ENCODE data around the gene TBC1D12.
"Not testable (repeated sequence)": the region's sequence is repeated elsewhere in the genome, so short reads cannot be mapped to it uniquely, and the experiment has no call there.

The TBC1D12 gene

GRCh38 chr10:94402204-94402842, at the start of gene TBC1D12:
Gene TBC1D12, plus strand, starts transcription at chr10:94402541. Its CDS starts 73 bp downstream, at chr10:94402614.
- peak; percentile 26 for DNase-seq (ENCODE audit: low read depth)

- DNase-seq (ENCODE audit: low read depth): no peak
Measured at GRCh38 chr10:94353336-94353735, 49.0 kb upstream of the TBC1D12 start.

- DNase-seq (ENCODE audit: low read depth): no peak
Measured at GRCh38 chr10:94355841-94356240, 46.5 kb upstream of the TBC1D12 start.

GRCh38 chr10:94357193-94357592, 45.1 kb upstream of the TBC1D12 start:
- DNase-seq (ENCODE audit: low read depth): no peak

DNA sequence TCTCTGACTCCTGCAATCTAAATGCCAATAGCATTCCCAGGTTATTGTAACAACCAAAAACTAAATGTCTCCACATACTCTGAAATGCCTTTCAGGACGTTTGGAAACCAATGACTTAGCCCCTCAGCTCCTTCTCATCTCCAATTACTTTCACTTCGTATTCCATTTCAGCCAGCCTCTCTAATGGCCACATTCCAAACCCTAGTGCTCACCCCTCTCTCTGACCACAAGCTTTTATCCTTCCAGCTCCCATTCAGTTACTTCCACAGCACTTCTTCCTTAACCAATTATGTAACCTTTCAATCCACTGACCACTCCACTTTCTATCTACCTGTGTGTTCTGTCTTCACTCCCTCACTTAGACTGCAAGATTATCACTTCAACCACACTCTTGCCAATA, 43.9 kb upstream of the TBC1D12 start:
- DNase-seq (ENCODE audit: low read depth): no peak

DNA sequence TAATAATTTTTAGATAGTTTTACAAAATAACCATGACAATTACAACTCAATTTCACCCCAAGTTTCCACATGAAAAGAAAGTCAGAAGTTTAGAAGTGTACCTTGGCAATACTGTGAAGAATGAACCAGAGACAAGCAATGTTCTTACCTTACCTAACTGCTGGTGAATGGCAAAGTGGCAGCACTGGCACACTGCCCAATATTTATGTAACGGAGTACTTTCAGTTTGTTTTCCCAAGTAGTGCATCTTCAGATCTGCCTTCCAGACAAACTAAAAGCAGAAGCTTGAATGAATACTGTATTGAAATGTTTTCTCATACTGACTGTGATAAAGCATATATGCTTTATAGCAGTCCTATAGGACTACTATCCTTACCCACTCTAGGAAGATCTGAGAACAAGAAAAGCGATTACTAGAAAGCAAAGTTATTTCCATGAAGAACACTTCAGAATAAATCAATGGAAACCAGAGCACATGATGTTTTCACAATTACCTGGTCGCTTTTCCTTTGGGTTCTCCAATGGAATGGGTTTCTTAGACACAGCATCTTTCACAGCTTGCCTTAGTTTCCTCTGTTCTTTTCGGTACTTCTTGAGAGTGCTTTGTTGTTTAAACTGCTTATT, 41.1 kb upstream of the TBC1D12 start:
- no peak for DNase-seq (ENCODE audit: low read depth)

DNA sequence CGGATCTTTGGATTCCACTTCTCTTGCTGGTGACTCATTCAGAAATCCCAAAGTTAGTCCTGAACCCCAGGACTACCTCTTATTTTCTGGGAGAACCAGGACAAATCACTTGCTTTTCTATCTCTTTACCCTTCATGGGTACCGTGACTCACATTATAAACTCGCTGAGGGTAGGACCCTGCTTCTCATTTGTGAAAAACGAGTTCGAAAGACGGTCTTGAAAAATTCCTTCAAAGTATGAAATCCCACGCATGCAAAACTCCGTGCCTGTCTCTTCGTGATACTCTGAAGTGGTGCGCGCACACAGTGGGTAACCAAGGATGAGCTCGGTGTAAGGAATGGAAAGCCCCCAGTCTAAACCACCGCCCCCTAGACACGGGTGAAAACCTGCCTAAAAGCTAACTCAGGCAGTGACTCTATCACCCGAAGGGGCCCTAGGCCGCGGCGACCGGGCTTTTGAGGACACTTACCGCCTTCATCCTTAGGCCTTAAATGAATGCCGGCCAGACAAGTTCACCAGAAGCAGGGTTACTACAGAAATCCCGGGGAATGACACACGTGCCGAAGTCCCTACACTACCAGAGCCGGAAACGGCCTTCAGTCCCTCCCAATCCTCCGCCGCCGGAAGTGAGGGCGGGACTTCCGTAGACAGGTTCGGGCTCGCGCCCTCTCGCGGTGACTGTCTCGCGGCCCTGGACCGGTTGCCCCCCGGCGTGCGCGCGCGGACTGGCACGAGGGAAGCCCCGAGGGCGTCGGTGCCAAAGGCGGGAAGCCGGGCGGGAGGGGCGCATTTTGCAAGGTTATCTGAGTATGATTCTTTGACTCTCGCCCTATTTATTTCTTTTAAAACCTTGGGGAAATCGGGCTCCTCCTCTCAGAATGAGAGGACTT, 39.7 kb upstream of the TBC1D12 start, which contains the start of gene NOC3L:
Gene NOC3L (minus strand): TSS at position 580 of the 891 bp plus-strand sequence. CDS start 101 bp downstream, at position 479.
- peak; percentile 97 for DNase-seq (ENCODE audit: low read depth)

DNA sequence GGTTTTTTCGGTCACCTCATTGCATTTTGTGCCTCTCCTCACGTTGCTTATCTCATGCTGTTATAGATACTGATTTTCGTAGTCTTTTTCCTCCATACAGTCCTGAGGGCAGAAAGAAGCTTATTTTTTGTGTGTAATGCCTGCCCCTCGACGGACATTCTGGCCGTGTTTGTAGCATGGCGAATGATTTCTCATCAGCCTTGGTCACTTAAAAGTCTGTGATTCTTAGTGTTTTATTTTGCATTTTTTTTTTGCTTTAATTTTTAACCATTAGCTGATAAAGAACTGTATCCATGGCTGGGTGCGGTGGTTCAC, 39.1 kb upstream of the TBC1D12 start:
- DNase-seq (ENCODE audit: low read depth): no peak

DNA sequence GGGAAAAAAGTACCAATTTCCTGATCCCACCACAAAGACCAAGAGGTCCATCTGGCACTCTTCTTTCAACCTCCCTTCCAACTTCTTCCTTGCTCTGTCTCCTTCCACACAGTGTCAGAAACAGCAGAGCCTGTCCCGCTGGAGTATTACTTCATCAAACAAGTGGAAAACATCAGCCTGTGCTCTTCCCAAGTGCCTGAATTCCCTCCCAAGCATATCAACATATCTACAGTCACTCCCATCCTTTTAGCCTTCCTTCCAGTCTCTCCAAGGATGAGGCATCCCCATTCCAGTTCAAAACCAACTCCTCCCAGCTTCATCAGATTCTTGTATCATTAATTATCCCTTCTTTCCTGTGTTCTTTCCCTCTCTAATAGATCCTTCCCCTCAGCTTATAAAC, 37.9 kb upstream of the TBC1D12 start:
- DNase-seq (ENCODE audit: low read depth): no peak

DNA sequence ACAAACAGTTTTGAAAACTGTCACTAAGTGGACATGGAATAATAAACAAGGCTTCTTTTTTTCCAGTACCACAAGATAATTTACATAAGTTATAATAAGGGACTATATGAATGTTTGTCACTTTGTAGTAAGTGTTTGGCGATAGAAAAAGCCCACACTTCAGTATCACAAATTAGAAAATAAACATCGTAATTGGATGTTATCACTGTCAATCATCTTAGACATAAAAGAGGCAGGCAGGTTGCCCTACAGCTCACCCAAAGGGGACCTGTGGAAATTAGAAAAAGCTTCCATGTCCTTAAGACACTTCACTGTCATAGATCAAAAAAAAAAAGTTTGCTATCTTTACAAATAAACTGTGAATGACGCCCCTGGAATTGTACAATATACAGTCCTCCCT, 36.0 kb upstream of the TBC1D12 start:
- no peak for DNase-seq (ENCODE audit: low read depth)

DNA sequence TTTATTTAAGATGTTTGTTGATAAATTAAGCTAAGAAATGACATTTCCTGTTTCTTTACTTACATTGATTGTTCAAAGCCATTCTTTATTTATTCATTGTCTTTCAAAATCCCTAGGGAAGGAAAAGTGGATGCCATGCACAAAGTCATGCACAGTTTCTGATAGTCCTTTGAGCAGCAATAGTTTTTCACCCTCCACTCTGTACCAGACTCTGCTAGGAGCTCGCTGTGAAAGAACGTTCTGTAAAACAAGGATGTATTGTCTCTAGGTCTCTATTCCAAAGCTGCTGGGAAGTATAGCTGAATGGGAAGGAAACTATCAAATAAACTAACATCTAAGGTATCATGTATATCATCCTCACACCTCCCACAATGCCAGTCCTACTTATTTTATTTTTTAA, 31.8 kb upstream of the TBC1D12 start:
- DNase-seq (ENCODE audit: low read depth): no peak

DNA sequence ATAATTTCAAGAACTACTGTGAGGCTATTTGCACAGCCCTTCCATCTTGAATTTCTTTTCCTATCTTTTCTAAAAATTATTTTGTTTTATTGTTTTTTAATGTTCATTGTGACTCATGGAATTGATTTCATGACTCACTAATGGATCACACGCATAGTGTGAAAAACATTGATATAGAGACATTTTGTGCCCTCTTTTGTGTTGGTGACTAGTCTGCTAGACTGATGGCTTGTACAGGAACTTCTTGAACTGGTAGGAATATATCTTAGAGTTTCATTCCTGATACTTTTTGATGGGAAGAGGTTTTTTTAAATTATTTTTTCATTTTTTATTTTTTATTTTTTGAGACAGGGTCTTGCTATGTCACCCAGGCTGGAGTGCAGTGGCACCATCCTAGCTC, 27.0 kb upstream of the TBC1D12 start:
- DNase-seq (ENCODE audit: low read depth): no peak

GRCh38 chr10:94376865-94377264, 25.5 kb upstream of the TBC1D12 start:
- no peak for DNase-seq (ENCODE audit: low read depth)

DNA sequence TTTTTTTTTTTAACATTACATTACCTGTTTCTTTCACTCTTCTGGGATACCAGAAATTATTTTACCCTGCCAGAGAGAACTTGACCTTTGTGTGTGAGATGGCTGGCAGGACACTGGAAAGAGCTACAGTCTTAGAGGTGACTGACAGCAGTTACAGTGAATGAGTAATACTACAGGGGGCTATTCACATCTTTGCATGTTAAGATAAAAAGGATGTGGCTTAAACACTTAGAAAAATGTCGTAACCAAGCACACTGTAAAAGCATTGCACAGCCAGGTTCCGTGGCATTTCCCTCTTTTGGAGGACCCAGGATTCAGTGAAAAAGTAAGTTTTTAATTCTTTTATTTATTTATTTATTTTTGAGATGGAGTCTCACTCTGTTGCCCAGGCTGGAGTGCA, 18.8 kb upstream of the TBC1D12 start:
- DNase-seq (ENCODE audit: low read depth): no peak

- not testable (repeated sequence) for DNase-seq (ENCODE audit: low read depth)
Measured at GRCh38 chr10:94385733-94386132, 16.6 kb upstream of the TBC1D12 start.

DNA sequence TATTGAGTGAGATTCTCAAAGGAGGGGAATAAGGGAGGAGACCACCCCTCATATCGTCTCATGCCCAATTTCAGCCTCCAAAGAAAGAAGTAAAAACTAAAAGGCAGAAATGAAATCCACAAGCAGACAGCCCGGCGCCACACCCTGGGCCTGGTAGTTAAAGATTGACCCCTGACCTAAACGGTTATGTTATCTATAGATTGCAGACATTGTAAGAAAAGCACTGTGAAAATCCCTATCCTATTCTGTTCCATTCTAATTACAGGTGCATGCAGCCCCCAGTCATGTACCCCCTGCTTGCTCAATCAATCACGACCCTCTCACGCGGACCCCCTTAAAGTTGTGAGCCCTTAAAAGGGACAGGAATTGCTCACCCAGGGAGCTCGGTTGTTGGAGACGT, 10.2 kb upstream of the TBC1D12 start:
- DNase-seq (ENCODE audit: low read depth): not testable (repeated sequence)

GRCh38 chr10:94397549-94398370, 4.6 kb upstream of the TBC1D12 start:
- no peak for DNase-seq (ENCODE audit: low read depth)

GRCh38 chr10:94398762-94399161, 3.6 kb upstream of the TBC1D12 start:
- no peak for DNase-seq (ENCODE audit: low read depth)

- no peak for DNase-seq (ENCODE audit: low read depth)
Measured at GRCh38 chr10:94402843-94403379, 570 bp downstream of the TBC1D12 start.

DNA sequence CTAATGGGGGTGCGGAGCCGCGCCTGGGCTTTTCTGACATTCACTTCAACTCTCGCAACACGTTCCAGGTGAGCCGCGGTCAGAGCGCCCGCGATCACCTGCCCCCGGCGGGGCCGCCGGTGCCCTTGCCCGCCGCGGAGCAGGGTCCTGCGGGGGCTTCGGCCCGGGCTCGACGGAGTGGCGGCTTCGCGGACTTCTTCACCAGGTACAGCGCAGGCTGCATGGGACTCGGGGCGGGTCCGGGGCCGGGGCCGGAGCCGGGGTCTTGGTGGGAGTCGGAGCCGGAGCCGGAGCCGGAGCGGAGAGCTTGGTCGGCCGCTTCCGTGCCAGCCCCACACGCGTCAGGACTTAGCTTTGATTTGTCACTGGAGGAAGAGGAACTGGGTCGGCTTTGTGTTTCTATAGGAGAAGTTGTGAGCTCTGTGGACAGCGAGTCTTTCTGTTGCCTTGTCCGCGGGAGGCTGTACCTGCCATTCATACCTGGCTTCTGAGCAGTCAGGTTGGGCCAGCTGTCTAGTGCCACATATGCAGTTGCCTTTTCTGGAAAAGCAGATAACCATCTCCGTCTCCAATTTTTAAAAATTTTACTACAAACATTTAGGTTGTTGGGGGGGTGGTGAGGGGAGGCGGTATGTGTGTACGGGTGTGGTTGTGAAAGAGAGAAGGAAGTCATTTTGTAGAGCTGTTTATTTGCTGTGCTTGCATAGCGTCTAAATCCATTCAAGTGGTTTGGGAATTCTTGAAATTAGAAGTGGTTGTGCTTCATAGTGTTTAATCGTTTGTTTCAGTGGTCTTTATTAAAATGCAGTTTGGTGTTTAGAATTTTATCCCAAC, 1.3 kb downstream of the TBC1D12 start:
- no peak for DNase-seq (ENCODE audit: low read depth)

DNA sequence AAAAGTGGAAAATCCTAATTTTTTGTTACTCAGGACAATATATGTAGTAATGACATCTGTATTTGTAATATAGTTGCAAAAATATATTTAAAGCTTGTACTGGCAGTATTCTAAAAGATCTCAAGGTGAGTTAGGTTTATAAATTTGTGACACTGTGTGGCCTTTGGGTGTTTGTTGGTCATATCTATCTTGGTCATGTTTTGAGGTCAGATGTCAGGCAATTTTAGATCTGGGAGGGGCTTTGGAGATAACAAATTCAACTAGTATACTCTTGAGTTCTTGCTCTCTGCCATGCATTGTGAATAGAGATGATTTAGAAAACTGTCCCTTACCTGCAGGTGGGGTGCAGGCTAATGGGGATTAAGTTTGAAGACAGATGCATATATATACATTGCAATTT, 3.1 kb downstream of the TBC1D12 start:
- DNase-seq (ENCODE audit: low read depth): no peak

All from activated T-cell treated with anti-CD3 and anti-CD28 coated beads for 24 hours (primary cell).